H9 (cell line): ENCODE measurements around the gene CASK. TPM values are rescaled to one million over a fixed set of nuclear protein-coding genes. Genes with fewer than 3 reads are reported as not detected.

Source experiments
- DNase-seq: peaks from one replicate; pipeline ENCODE4 v3.0.0-alpha.2; 2017
- H2AFZ ChIP-seq: one replicate; pipeline ENCODE4 v1.6.1; 2013; ENCODE audit warnings: mild to moderate bottlenecking, low read length, control low read depth, moderate library complexity
- H2AK5ac ChIP-seq: 2 replicates; pipeline ENCODE4 v1.6.1; 2013; ENCODE audit warnings: low read length, control low read depth, mixed read lengths; ENCODE audit not compliant: insufficient read length
- H2BK120ac ChIP-seq: one replicate; pipeline ENCODE4 v1.6.1; 2013; ENCODE audit warnings: low read depth, mild to moderate bottlenecking, low read length, control low read depth, inconsistent platforms; ENCODE audit not compliant: poor library complexity, severe bottlenecking
- H2BK12ac ChIP-seq: 2 replicates; pipeline ENCODE4 v1.6.1; 2013; ENCODE audit warnings: low read length, control low read depth, mixed read lengths, low read depth; ENCODE audit not compliant: insufficient read length
- H2BK15ac ChIP-seq: 2 replicates; pipeline ENCODE4 v1.6.1; 2013; ENCODE audit warnings: low read depth, low read length, control low read depth
- H2BK20ac ChIP-seq: one replicate; pipeline ENCODE4 v1.6.1; 2013; ENCODE audit warnings: low read depth, mild to moderate bottlenecking, low read length, control low read depth, inconsistent platforms; ENCODE audit not compliant: poor library complexity, severe bottlenecking
- H2BK5ac ChIP-seq: 2 replicates; pipeline ENCODE4 v1.6.1; 2013; ENCODE audit warnings: low read length, control low read depth, mixed read lengths; ENCODE audit not compliant: insufficient read length
- H3K14ac ChIP-seq: 2 replicates; pipeline ENCODE4 v1.6.1; 2013; ENCODE audit warnings: low read length, control low read depth; ENCODE audit not compliant: insufficient read depth
- H3K18ac ChIP-seq: 2 replicates; pipeline ENCODE4 v1.6.1; 2013; ENCODE audit warnings: low read depth, mild to moderate bottlenecking, mixed read lengths, low read length, control low read depth; ENCODE audit not compliant: insufficient read length
- H3K23ac ChIP-seq: 2 replicates; pipeline ENCODE4 v1.6.1; 2013; ENCODE audit warnings: low read length, control low read depth, mixed read lengths, low read depth; ENCODE audit not compliant: insufficient read length
- H3K23me2 ChIP-seq: 2 replicates; pipeline ENCODE4 v1.6.1; 2013; ENCODE audit warnings: low read depth, mild to moderate bottlenecking, mixed read lengths, low read length, control low read depth; ENCODE audit not compliant: insufficient read length, poor library complexity, severe bottlenecking
- H3K27ac ChIP-seq: 2 replicates; pipeline ENCODE4 v1.5.1; 2013; ENCODE audit warnings: low read length, control low read depth, mixed read lengths, low read depth; ENCODE audit not compliant: insufficient read length
- H3K27me3 ChIP-seq: 2 replicates; pipeline ENCODE4 v1.6.1; 2013; ENCODE audit warnings: low read length, control low read depth, inconsistent platforms; ENCODE audit not compliant: insufficient read depth
- H3K4ac ChIP-seq: 2 replicates; pipeline ENCODE4 v1.6.1; 2013; ENCODE audit warnings: low read depth, mild to moderate bottlenecking, control low read depth, inconsistent platforms, low read length, moderate library complexity
- H3K4me1 ChIP-seq: 2 replicates; pipeline ENCODE4 v1.6.1; 2013; ENCODE audit warnings: low read length, control low read depth, inconsistent platforms; ENCODE audit not compliant: insufficient read depth
- H3K4me2 ChIP-seq: 2 replicates; pipeline ENCODE4 v1.6.1; 2013; ENCODE audit warnings: low read length, control low read depth, mixed read lengths; ENCODE audit not compliant: insufficient read length, insufficient read depth
- H3K56ac ChIP-seq: 2 replicates; pipeline ENCODE4 v1.6.1; 2013; ENCODE audit warnings: low read depth, mild to moderate bottlenecking, mixed read lengths, low read length, control low read depth; ENCODE audit not compliant: insufficient read length
- H3K79me1 ChIP-seq: 2 replicates; pipeline ENCODE4 v1.6.1; 2013; ENCODE audit warnings: low read depth, mild to moderate bottlenecking, moderate library complexity, low read length, control low read depth, inconsistent platforms; ENCODE audit not compliant: insufficient read depth, poor library complexity, severe bottlenecking
- H3K79me2 ChIP-seq: 2 replicates; pipeline ENCODE4 v1.6.1; 2013; ENCODE audit warnings: low read length, control low read depth, inconsistent platforms; ENCODE audit not compliant: insufficient read depth
- H3K9ac ChIP-seq: 2 replicates; pipeline ENCODE4 v1.6.1; 2013; ENCODE audit warnings: low read length, control low read depth, mixed read lengths; ENCODE audit not compliant: insufficient read length; ENCODE audit errors: extremely low read depth
- H3K9me3 ChIP-seq: one replicate; pipeline ENCODE4 v1.6.1; 2013; ENCODE audit warnings: low read depth, low read length, inconsistent platforms; ENCODE audit not compliant: control insufficient read depth
- H3T11ph ChIP-seq: one replicate; pipeline ENCODE4 v1.6.1; 2013; ENCODE audit warnings: mild to moderate bottlenecking, low read length, control low read depth, inconsistent platforms
- H4K20me1 ChIP-seq: one replicate; pipeline ENCODE4 v1.6.1; 2013; ENCODE audit not compliant: control insufficient read depth, insufficient read length, insufficient read depth
- H4K5ac ChIP-seq: 2 replicates; pipeline ENCODE4 v1.6.1; 2013; ENCODE audit warnings: low read depth, mild to moderate bottlenecking, mixed read lengths, low read length, control low read depth; ENCODE audit not compliant: insufficient read length
- H4K8ac ChIP-seq: replicated peaks from 2 replicates; pipeline ENCODE4 v1.6.1; 2013; ENCODE audit warnings: low read length, control low read depth, mixed read lengths, low read depth; ENCODE audit not compliant: insufficient read length
- H4K91ac ChIP-seq: 2 replicates; pipeline ENCODE4 v1.6.1; 2013; ENCODE audit warnings: low read depth, mild to moderate bottlenecking, moderate library complexity, mixed read lengths, low read length, control low read depth; ENCODE audit not compliant: insufficient read length
- H3K27ac Mint-ChIP-seq, 3 experiments: 2 replicates in 2 of 3; 3 replicates in 1 of 3; pipeline ENCODE4 v1.8.0; 2020 to 2021; ENCODE audit warnings: mixed read lengths in 3 of 3, mild to moderate bottlenecking in 1 of 3, moderate library complexity in 1 of 3
- H3K27me3 Mint-ChIP-seq: 2 replicates; pipeline ENCODE4 v1.8.0; 2021; ENCODE audit warnings: low read depth, mild to moderate bottlenecking, moderate library complexity, mixed read lengths
- H3K36me3 Mint-ChIP-seq, 3 experiments: 2 replicates in 2 of 3; 3 replicates in 1 of 3; pipeline ENCODE4 v1.8.0; 2020 to 2021; ENCODE audit warnings: low read depth in 3 of 3, mixed read lengths in 3 of 3; ENCODE audit not compliant: insufficient read depth in 1 of 3
- H3K4me1 Mint-ChIP-seq, 2 experiments: 2 replicates each; pipeline ENCODE4 v1.8.0; 2020; ENCODE audit warnings: mixed read lengths in 2 of 2
- H3K4me3 Mint-ChIP-seq, 2 experiments: 2 replicates in 1 of 2; 3 replicates in 1 of 2; pipeline ENCODE4 v1.8.0; 2020 to 2021; ENCODE audit warnings: mild to moderate bottlenecking in 2 of 2, mixed read lengths in 2 of 2, moderate library complexity in 1 of 2
- H3K9me3 Mint-ChIP-seq, 2 experiments: 2 replicates in 1 of 2; 3 replicates in 1 of 2; pipeline ENCODE4 v1.8.0; 2020; ENCODE audit warnings: mild to moderate bottlenecking in 2 of 2, mixed read lengths in 2 of 2, moderate library complexity in 1 of 2
- WGBS: extraction: QIAGEN DNeasy Blood & Tissue Kit; methylation state at CpG from one replicate; pipeline ENCODE4 v1.1.7; 2013; ENCODE audit warnings: missing lambda C conversion rate, low lambda C conversion rate, mixed read lengths; ENCODE audit not compliant: insufficient read length; ENCODE audit errors: extremely low coverage; 5-methylcytosine and 5-hydroxymethylcytosine counted together
- total RNA-seq: library from RNA; stranded (reverse); gene quantifications from 2 replicates; pipeline ENCODE4 v1.2.1, GENCODE V29; 2021
- TF ChIP-seq, protein P1 (sequence below): fragments of 200-600 bp; sonication (generic); conservative IDR thresholded peaks from 3 replicates; pipeline ENCODE4 v1.8.0; 2021; ENCODE audit warnings: antibody characterized with exemption, mild to moderate bottlenecking

The CASK gene
- total RNA-seq, 1 experiment from 2014 or later: 44.1 TPM

DNA sequence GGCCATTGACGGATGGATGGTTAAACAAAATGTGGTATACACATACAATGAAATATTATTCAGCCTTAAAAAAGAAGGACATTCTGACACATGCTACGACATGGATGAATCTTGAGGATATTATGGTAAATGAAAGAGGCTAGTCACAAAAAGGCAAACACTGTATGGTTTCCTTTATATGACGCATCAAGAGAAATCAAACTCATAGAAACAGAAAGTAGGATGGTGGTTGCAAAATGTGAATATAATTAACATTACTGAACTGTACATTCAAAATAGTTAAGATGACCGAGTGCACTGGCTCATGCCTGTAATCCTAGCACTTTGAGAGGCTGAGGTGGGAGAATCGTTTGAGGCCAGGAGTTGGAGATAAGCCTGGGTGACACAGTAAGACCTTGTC lies 9.5 kb upstream of the CASK start:
- H3K9me3 Mint-ChIP-seq: peaks cover 49 to 59% of the 10 kb centered on the region in 2 experiments
- Histone ChIP-seq H3K23ac (no peak overlapping the region), H2BK120ac (no peak overlapping the region), H3K56ac (no peak overlapping the region), H2BK5ac (no peak overlapping the region), H3K27me3 (no peaks in the 10 kb centered on the region), H3K9ac (no peak overlapping the region), H3K4me1 (no peaks in the 10 kb centered on the region), H3K4me2 (no peak overlapping the region), H2AFZ (no peak overlapping the region), H4K91ac (no peak overlapping the region), H3K14ac (no peak overlapping the region), H2BK20ac (no peak overlapping the region), H2BK12ac (no peak overlapping the region), H3K23me2 (no peaks in the 10 kb centered on the region), H3K79me2 (no peaks in the 10 kb centered on the region), H4K8ac (no peak overlapping the region), H2BK15ac (no peak overlapping the region), H3T11ph (no peak overlapping the region), H2AK5ac (no peak overlapping the region), H4K5ac (no peak overlapping the region), H3K79me1 (no peaks in the 10 kb centered on the region), H3K18ac (no peak overlapping the region), H3K9me3 (no peaks in the 10 kb centered on the region), H3K4ac (no peak overlapping the region), H4K20me1 (no peaks in the 10 kb centered on the region), H3K27ac (no peak overlapping the region)
- H3K36me3 Mint-ChIP-seq: peaks cover 0 to 3% (median 2%) of the 10 kb centered on the region in 3 experiments; a peak in 3 of 7 replicates
- peaks cover 2% of the 10 kb centered on the region for H3K27me3 Mint-ChIP-seq
- no peak overlapping the region for H3K27ac Mint-ChIP-seq
- peaks cover 0 to 3% of the 10 kb centered on the region in 2 experiments; a peak in 2 of 4 replicates for H3K4me1 Mint-ChIP-seq
- H3K4me3 Mint-ChIP-seq: no peak overlapping the region
- TF ChIP-seq, protein P1, sequence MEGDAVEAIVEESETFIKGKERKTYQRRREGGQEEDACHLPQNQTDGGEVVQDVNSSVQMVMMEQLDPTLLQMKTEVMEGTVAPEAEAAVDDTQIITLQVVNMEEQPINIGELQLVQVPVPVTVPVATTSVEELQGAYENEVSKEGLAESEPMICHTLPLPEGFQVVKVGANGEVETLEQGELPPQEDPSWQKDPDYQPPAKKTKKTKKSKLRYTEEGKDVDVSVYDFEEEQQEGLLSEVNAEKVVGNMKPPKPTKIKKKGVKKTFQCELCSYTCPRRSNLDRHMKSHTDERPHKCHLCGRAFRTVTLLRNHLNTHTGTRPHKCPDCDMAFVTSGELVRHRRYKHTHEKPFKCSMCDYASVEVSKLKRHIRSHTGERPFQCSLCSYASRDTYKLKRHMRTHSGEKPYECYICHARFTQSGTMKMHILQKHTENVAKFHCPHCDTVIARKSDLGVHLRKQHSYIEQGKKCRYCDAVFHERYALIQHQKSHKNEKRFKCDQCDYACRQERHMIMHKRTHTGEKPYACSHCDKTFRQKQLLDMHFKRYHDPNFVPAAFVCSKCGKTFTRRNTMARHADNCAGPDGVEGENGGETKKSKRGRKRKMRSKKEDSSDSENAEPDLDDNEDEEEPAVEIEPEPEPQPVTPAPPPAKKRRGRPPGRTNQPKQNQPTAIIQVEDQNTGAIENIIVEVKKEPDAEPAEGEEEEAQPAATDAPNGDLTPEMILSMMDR: no peak
- DNase-seq: no peak
- WGBS: no CpG with 5 or more reads among the region's 5 CpGs
